ENCODE results near the gene RALGPS1. TPM values are rescaled to one million over a fixed set of nuclear protein-coding genes. Genes with fewer than 3 reads are reported as not detected.
A peak's percentile ranks its signal among the peaks of the same experiment; 100 is the strongest.

The RALGPS1 gene
- total RNA-seq, 1 experiment from 2014 or later, result 18.6 TPM

DNA sequence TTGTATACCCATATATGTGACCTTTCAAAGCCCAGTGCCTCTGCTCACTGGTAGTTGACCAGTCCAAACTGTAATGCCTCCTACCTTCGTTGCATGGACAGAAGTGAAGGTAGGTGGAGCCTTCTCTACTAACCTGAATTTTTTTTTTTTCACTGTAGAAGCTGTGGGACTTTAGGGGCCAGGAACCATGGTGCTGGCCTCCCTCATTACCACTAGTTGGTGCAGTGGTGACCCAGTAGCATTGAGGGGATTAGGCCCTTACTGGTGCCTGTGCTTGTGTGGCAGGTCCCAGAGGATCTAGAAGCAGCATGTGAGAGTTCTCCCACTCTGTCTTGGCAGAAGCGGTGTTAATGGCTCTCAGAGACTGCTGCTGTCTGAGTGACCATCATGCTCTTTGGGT is 2.3 kb downstream of the RALGPS1 start:
- Histone ChIP-seq H4K5ac (ENCODE audit: insufficient read length, low read depth, low read length) (no peak overlapping the region), H3K4me2 (ENCODE audit: insufficient read depth, insufficient read length, low read length) (no peak overlapping the region), H2BK120ac (ENCODE audit: low read depth, low read length, poor library complexity, severe bottlenecking) (no peak overlapping the region), H4K20me1 (ENCODE audit: control insufficient read depth, insufficient read depth, insufficient read length) (no peaks in the 10 kb centered on the region), H3K79me1 (ENCODE audit: insufficient read depth, low read depth, low read length, poor library complexity, severe bottlenecking) (no peaks in the 10 kb centered on the region), H3T11ph (ENCODE audit: low read length) (no peak overlapping the region), H3K14ac (ENCODE audit: insufficient read depth, low read length) (no peak overlapping the region), H2BK15ac (ENCODE audit: low read depth, low read length) (no peak overlapping the region), H4K8ac (replicated peaks; ENCODE audit: insufficient read length, low read depth, low read length) (no peak overlapping the region), H3K9me3 (ENCODE audit: control insufficient read depth, low read depth, low read length) (no peaks in the 10 kb centered on the region), H4K91ac (ENCODE audit: insufficient read length, low read depth, low read length) (no peak overlapping the region), H2BK20ac (ENCODE audit: low read depth, low read length, poor library complexity, severe bottlenecking) (no peak overlapping the region), H3K4ac (ENCODE audit: low read depth, low read length) (no peak overlapping the region), H2AFZ (ENCODE audit: low read length) (no peak overlapping the region), H3K9ac (ENCODE audit: extremely low read depth, insufficient read length, low read length) (no peak overlapping the region), H3K27ac (ENCODE audit: insufficient read length, low read depth, low read length) (no peak overlapping the region), H3K18ac (ENCODE audit: insufficient read length, low read depth, low read length) (no peak overlapping the region), H3K79me2 (ENCODE audit: insufficient read depth, low read length) (no peaks in the 10 kb centered on the region), H3K4me1 (ENCODE audit: insufficient read depth, low read length) (peaks cover 9% of the 10 kb centered on the region), H2AK5ac (ENCODE audit: insufficient read length, low read length) (no peak overlapping the region), H3K23me2 (ENCODE audit: insufficient read length, low read depth, low read length, poor library complexity, severe bottlenecking) (peaks cover 8% of the 10 kb centered on the region), H2BK5ac (ENCODE audit: insufficient read length, low read length) (no peak overlapping the region), H2BK12ac (ENCODE audit: insufficient read length, low read depth, low read length) (no peak overlapping the region), H3K27me3 (ENCODE audit: insufficient read depth, low read length) (no peaks in the 10 kb centered on the region; the same call in 1 of the 2 replicates), H3K23ac (ENCODE audit: insufficient read length, low read depth, low read length) (no peak overlapping the region), H3K56ac (ENCODE audit: insufficient read length, low read depth, low read length) (no peak overlapping the region)
- Mint-ChIP-seq H3K36me3 (ENCODE audit: insufficient read depth in 1 of 3, low read depth in 3 of 3) (no peaks in the 10 kb centered on the region; a peak in 1 of 7 replicates), H3K4me3 (peak overlapping the region in 1 of 2 experiments; percentile 45; a peak in 1 of 5 replicates), H3K27me3 (ENCODE audit: low read depth) (peaks cover 25% of the 10 kb centered on the region), H3K27ac (no peak overlapping the region; a peak in 1 of 7 replicates), H3K9me3 (no peaks in the 10 kb centered on the region), H3K4me1 (peaks cover 24 to 30% of the 10 kb centered on the region in 2 experiments)
- peak; percentile 68 for DNase-seq
- TF ChIP-seq, protein P1, sequence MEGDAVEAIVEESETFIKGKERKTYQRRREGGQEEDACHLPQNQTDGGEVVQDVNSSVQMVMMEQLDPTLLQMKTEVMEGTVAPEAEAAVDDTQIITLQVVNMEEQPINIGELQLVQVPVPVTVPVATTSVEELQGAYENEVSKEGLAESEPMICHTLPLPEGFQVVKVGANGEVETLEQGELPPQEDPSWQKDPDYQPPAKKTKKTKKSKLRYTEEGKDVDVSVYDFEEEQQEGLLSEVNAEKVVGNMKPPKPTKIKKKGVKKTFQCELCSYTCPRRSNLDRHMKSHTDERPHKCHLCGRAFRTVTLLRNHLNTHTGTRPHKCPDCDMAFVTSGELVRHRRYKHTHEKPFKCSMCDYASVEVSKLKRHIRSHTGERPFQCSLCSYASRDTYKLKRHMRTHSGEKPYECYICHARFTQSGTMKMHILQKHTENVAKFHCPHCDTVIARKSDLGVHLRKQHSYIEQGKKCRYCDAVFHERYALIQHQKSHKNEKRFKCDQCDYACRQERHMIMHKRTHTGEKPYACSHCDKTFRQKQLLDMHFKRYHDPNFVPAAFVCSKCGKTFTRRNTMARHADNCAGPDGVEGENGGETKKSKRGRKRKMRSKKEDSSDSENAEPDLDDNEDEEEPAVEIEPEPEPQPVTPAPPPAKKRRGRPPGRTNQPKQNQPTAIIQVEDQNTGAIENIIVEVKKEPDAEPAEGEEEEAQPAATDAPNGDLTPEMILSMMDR (conservative IDR thresholded peaks at IDR 0.05), result peak; percentile 56
- WGBS (ENCODE audit: extremely low coverage, insufficient read length, low lambda C conversion rate), result no CpG with 5 or more reads among the region's 2 CpGs

All from H9 (cell line).